GM12875 (cell line): ENCODE data around the gene GRK5.

Experiments
- H3K4me3 ChIP-seq: one replicate; pipeline ENCODE4 v1.5.1; 2011; ENCODE audit warnings: low read depth, low read length, control low read depth
- CTCF ChIP-seq: IDR thresholded peaks from 2 replicates; pipeline ENCODE4 v1.5.1; 2011; ENCODE audit warnings: low read depth, mild to moderate bottlenecking, control low read depth, inconsistent platforms, low read length, moderate library complexity, borderline replicate concordance; ENCODE audit not compliant: insufficient read depth

Gene GRK5

GRCh38 chr10:119199231-119199992, 8.0 kb upstream of the GRK5 start:
- no peak overlapping the region for H3K4me3 ChIP-seq
- peak; percentile 79 for TF ChIP-seq CTCF

GRCh38 chr10:119201233-119201632, 6.1 kb upstream of the GRK5 start:
- no peak for TF ChIP-seq CTCF
- H3K4me3 ChIP-seq, result no peak overlapping the region

- H3K4me3 ChIP-seq, result no peak overlapping the region
- TF ChIP-seq CTCF, result no peak
These were observed 4.4 kb upstream of the GRK5 start for GRCh38 chr10:119203006-119203405.

GRCh38 chr10:119205894-119206602, 1.3 kb upstream of the GRK5 start:
- H3K4me3 ChIP-seq, result peak overlapping the region; percentile 75
- TF ChIP-seq CTCF, result no peak

GRCh38 chr10:119206603-119207365, 587 bp upstream of the GRK5 start:
- H3K4me3 ChIP-seq, result peak overlapping the region; percentile 75

GRCh38 chr10:119207713-119208552, 562 bp downstream of the GRK5 start:
- peak overlapping the region; percentile 83 for H3K4me3 ChIP-seq

More at GRCh38 chr10:119206603-119207365, 587 bp upstream of the GRK5 start:
- peak; percentile 86 for TF ChIP-seq CTCF

More at GRCh38 chr10:119207713-119208552, 562 bp downstream of the GRK5 start:
- no peak for TF ChIP-seq CTCF
